Endothelial cell of umbilical vein (primary cell): ENCODE results near the gene UST. TPM values are rescaled to one million over a fixed set of nuclear protein-coding genes. Genes with fewer than 3 reads are reported as not detected.

ENCODE experiments used
- BruUV-seq: library from RNA; stranded (reverse); fragments of 400-500 nt; replicated peaks from 2 replicates; lab custom pipeline; 2021; lab: Mats Ljungman, UMichigan
- CTCF ChIA-PET: fragments of 300-600, 350-600 bp; sonication (Branson Sonifier 250); formaldehyde crosslinking; loops from one replicate; lab custom pipeline; 2021; ENCODE audit warnings: antibody characterized with exemption, inconsistent platforms; lab: Charles Lee
- POLR2A ChIA-PET: fragments of 300-600, 350-600 bp; sonication (Branson Sonifier 250); formaldehyde crosslinking; loops from one replicate; lab custom pipeline; 2021; ENCODE audit warnings: antibody characterized with exemption, inconsistent platforms; lab: Charles Lee
- DNase-seq: peaks from one replicate; pipeline ENCODE4 v3.0.0-alpha.2; 2011; ENCODE audit warnings: low read depth, low spot score
- FAIRE-seq: peaks from 2 replicates; lab custom pipeline; 2011; peaks lifted over from hg19 to GRCh38; lab: Jason Lieb, UNC
- H2AFZ ChIP-seq: 2 replicates; pipeline ENCODE4 v1.6.0; 2012; ENCODE audit warnings: low read depth, low read length, control low read depth, inconsistent platforms
- H3K27ac ChIP-seq: 2 replicates; pipeline ENCODE4 v1.5.1; 2011; ENCODE audit warnings: low read depth, mild to moderate bottlenecking, control low read depth, low read length, moderate library complexity; ENCODE audit not compliant: insufficient read depth
- H3K27me3 ChIP-seq, 2 experiments: 2 replicates each; pipeline versions ENCODE4 v1.6.0 to v1.6.1; 2011; ENCODE audit warnings: low read length in 2 of 2, mixed read lengths in 1 of 2; ENCODE audit not compliant: control insufficient read depth in 2 of 2, insufficient read depth in 2 of 2
- H3K36me3 ChIP-seq, 2 experiments: 2 replicates in 1 of 2; 3 replicates in 1 of 2; pipeline ENCODE4 v1.5.1; 2011; ENCODE audit warnings: low read length in 2 of 2, mild to moderate bottlenecking in 1 of 2, moderate library complexity in 1 of 2; ENCODE audit not compliant: control insufficient read depth in 2 of 2, insufficient read depth in 2 of 2; ENCODE audit errors: extremely low read depth in 1 of 2
- H3K4me1 ChIP-seq: 3 replicates; pipeline ENCODE4 v1.5.1; 2011; ENCODE audit warnings: mild to moderate bottlenecking, low read length; ENCODE audit not compliant: control insufficient read depth, insufficient read depth; ENCODE audit errors: extremely low read depth
- H3K4me2 ChIP-seq: 2 replicates; pipeline ENCODE4 v1.6.1; 2011; ENCODE audit warnings: low read length, control low read depth, mixed read lengths; ENCODE audit not compliant: insufficient read depth
- H3K4me3 ChIP-seq, 3 experiments: fragments of 200-600 bp in 1 of 3; sonication (generic), shearing (Covaris generic) in 1 of 3; replicated peaks in 1 of 3; 2 replicates each; pipeline ENCODE4 v1.5.1; 2011 to 2016; ENCODE audit warnings: control low read depth in 3 of 3, low read length in 3 of 3, mild to moderate bottlenecking in 2 of 3, inconsistent platforms in 1 of 3, low read depth in 1 of 3, moderate library complexity in 1 of 3; ENCODE audit not compliant: insufficient read depth in 1 of 3
- H3K79me2 ChIP-seq: 2 replicates; pipeline ENCODE4 v1.6.0; 2012; ENCODE audit warnings: low read length, inconsistent platforms; ENCODE audit not compliant: control insufficient read depth, insufficient read depth
- H3K9ac ChIP-seq: replicated peaks from 2 replicates; pipeline ENCODE3; 2011; ENCODE audit warnings: low read length, control low read depth; ENCODE audit not compliant: insufficient read depth; ENCODE audit errors: extremely low read depth
- H3K9me1 ChIP-seq: replicated peaks from 3 replicates; pipeline ENCODE4 v1.6.0; 2011; ENCODE audit warnings: mild to moderate bottlenecking, low read length; ENCODE audit not compliant: control insufficient read depth, insufficient read depth; ENCODE audit errors: extremely low read depth
- H3K9me3 ChIP-seq: replicated peaks from 2 replicates; pipeline ENCODE4 v1.5.1; 2012; ENCODE audit warnings: low read length, inconsistent platforms; ENCODE audit not compliant: control insufficient read depth, insufficient read depth
- H4K20me1 ChIP-seq: replicated peaks from 2 replicates; pipeline ENCODE3; 2011; ENCODE audit warnings: mild to moderate bottlenecking, low read length; ENCODE audit not compliant: control insufficient read depth, insufficient read depth; ENCODE audit errors: extremely low read depth
- EZH2 ChIP-seq: IDR thresholded peaks from 2 replicates; pipeline ENCODE4 v1.6.1; 2012; ENCODE audit warnings: borderline replicate concordance, low read depth, mild to moderate bottlenecking, moderate library complexity, low read length, inconsistent platforms; ENCODE audit not compliant: severe bottlenecking
- FOS ChIP-seq: IDR thresholded peaks from 2 replicates; pipeline ENCODE4 v1.6.1; 2011; ENCODE audit warnings: mild to moderate bottlenecking, low read length, moderate library complexity, borderline replicate concordance; ENCODE audit not compliant: insufficient read depth
- GATA2 ChIP-seq: IDR thresholded peaks from 2 replicates; pipeline ENCODE4 v1.7.0; 2011; ENCODE audit warnings: low read depth, mild to moderate bottlenecking, moderate library complexity, mixed read lengths, low read length; ENCODE audit not compliant: insufficient read length, insufficient read depth
- JUN ChIP-seq: IDR thresholded peaks from 2 replicates; pipeline ENCODE4 v1.6.1; 2011; ENCODE audit warnings: borderline replicate concordance, low read depth; ENCODE audit not compliant: insufficient read length, insufficient read depth
- MYC ChIP-seq: IDR thresholded peaks from one replicate; pipeline ENCODE4 v1.6.1; 2011; ENCODE audit warnings: mild to moderate bottlenecking, low read depth, low read length
- POLR2A ChIP-seq: IDR thresholded peaks from 2 replicates; pipeline ENCODE4 v1.6.1; 2012; ENCODE audit warnings: low read depth, mild to moderate bottlenecking, control low read depth, low read length
- POLR2AphosphoS5 ChIP-seq: IDR thresholded peaks from 2 replicates; pipeline ENCODE4 v1.6.1; 2012; ENCODE audit warnings: low read depth, mild to moderate bottlenecking, control low read depth, low read length, moderate library complexity; ENCODE audit not compliant: insufficient read depth
- dilution Hi-C: fragments of 300-500 bp; cut with MboI; formaldehyde crosslinking; loops from one replicate; pipeline ENCODE4 v1.15.0; 2019; ENCODE audit warnings: low sequenced_read_pairs; ENCODE audit not compliant: extremely low pct_ligation_motif_present
- intact Hi-C: fragments of 100-400 bp; cut with micrococcal nuclease; formaldehyde crosslinking; loops from one replicate; pipeline ENCODE4 v1.10.0; 2022
- polyA plus RNA-seq, 4 experiments: library from polyadenylated mRNA; depleted of rRNA in 3 of 4; stranded (reverse) in 3 of 4; unstranded in 1 of 4; fragments of >200 nt; gene quantifications; 2 replicates each; pipeline versions ENCODE4 v1.2.1 to v1.2.3, GENCODE V29; 2011 to 2012; ENCODE audit warnings: missing spikeins in 1 of 4
- total RNA-seq: library from RNA; stranded (reverse); gene quantifications from 2 replicates; pipeline ENCODE4 v1.2.3, GENCODE V29; 2021
- TF ChIP-seq, protein P1 (sequence below): IDR thresholded peaks from 2 replicates; pipeline ENCODE4 v1.6.1; 2011; ENCODE audit not compliant: insufficient read depth, insufficient read length
- TF ChIP-seq, protein P2 (sequence below), 2 donors: IDR thresholded peaks; 1 replicate in 1 of 2; 2 replicates in 1 of 2; pipeline ENCODE4 v1.5.1; 2011; ENCODE audit warnings: low read length in 2 of 2, mild to moderate bottlenecking in 2 of 2, moderate library complexity in 2 of 2, control low read depth in 1 of 2, inconsistent platforms in 1 of 2, low read depth in 1 of 2; ENCODE audit not compliant: insufficient read depth in 1 of 2; ENCODE audit errors: extremely low read depth in 1 of 2

The UST gene
- total and polyA plus RNA-seq, 2 donors (not counting 3 experiments of a cell fraction or from before 2014, with no cell fraction given) = 0.26 to 0.84 TPM

DNA sequence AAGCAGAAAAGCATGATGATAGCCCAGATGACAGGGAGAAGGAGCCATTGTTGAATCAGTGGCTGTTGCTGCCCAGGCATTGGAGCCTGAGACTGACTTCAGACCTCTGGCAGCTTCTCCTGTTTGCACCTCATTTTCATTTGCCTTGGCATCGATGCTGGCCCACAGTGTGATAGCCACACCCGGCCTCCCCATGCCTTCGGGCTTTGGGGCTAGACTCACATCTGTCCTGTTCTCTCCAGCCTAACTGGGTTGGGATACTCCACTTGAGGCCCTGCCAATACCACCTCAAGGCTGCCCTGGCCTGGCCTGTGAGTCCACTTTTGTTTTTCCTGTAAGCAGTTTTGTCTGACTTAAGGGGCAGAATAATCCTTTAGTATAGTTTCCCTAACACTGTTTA, 140.4 kb downstream of the UST start:
- H4K20me1 ChIP-seq = no peaks in the 10 kb centered on the region
- no peaks in the 10 kb centered on the region for H3K36me3 ChIP-seq
- no TSS peak for BruUV-seq
- H3K9me1 ChIP-seq = no peaks in the 10 kb centered on the region
- intact Hi-C loops (no loop called here), dilution Hi-C loops (no loop called here)
- FAIRE-seq (no peak), DNase-seq (no peak)
- H3K27me3 ChIP-seq = no peaks in the 10 kb centered on the region
- no peak overlapping the region for H3K4me3 ChIP-seq
- no peak overlapping the region for H2AFZ ChIP-seq
- ChIA-PET POLR2A (no interaction called here), CTCF (no interaction called here)
- H3K79me2 ChIP-seq = no peaks in the 10 kb centered on the region
- H3K27ac ChIP-seq = no peak overlapping the region
- peaks cover 13% of the 10 kb centered on the region for H3K4me1 ChIP-seq
- H3K9ac ChIP-seq = no peak overlapping the region
- H3K4me2 ChIP-seq = no peak overlapping the region
- no peak for TF ChIP-seq POLR2A
- no peak for TF ChIP-seq POLR2AphosphoS5
- no peak for TF ChIP-seq MYC
- no peak for TF ChIP-seq FOS
- no peak for TF ChIP-seq JUN
- H3K9me3 ChIP-seq = no peaks in the 10 kb centered on the region

DNA sequence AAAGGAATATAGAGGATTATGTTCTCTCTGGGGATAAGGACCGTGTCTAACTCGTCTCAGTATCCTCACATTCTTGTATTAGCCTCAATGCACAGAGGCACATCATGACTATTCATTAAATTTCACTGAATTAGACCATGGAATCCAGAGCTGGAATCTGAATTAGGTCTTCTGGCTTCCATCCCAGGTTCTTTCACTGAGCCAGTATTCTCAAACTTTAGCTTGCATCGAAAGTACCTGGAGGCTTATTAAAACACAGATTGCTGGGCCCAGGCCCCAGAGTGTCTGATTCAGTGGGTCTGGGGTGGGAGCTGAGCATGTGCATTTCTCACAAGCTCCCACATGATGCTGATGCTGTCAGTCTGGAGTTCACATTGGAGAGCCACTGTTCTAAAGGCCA, 142.0 kb downstream of the UST start:
- Histone ChIP-seq H4K20me1 (no peaks in the 10 kb centered on the region), H3K4me1 (peaks cover 13% of the 10 kb centered on the region), H3K4me3 (no peak overlapping the region), H3K9me1 (no peaks in the 10 kb centered on the region), H3K9ac (no peak overlapping the region), H3K36me3 (no peaks in the 10 kb centered on the region), H3K27me3 (no peaks in the 10 kb centered on the region), H3K27ac (no peak overlapping the region), H3K9me3 (no peaks in the 10 kb centered on the region), H3K4me2 (no peak overlapping the region), H2AFZ (no peak overlapping the region), H3K79me2 (no peaks in the 10 kb centered on the region)
- no peak for FAIRE-seq
- no peak for DNase-seq
- BruUV-seq = no TSS peak
- TF ChIP-seq GATA2 (no peak), JUN (no peak), POLR2A (no peak), EZH2 (no peak), POLR2AphosphoS5 (no peak), FOS (no peak), MYC (no peak)
- TF ChIP-seq, protein P1, sequence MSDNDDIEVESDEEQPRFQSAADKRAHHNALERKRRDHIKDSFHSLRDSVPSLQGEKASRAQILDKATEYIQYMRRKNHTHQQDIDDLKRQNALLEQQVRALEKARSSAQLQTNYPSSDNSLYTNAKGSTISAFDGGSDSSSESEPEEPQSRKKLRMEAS = no peak
- TF ChIP-seq, protein P2, sequence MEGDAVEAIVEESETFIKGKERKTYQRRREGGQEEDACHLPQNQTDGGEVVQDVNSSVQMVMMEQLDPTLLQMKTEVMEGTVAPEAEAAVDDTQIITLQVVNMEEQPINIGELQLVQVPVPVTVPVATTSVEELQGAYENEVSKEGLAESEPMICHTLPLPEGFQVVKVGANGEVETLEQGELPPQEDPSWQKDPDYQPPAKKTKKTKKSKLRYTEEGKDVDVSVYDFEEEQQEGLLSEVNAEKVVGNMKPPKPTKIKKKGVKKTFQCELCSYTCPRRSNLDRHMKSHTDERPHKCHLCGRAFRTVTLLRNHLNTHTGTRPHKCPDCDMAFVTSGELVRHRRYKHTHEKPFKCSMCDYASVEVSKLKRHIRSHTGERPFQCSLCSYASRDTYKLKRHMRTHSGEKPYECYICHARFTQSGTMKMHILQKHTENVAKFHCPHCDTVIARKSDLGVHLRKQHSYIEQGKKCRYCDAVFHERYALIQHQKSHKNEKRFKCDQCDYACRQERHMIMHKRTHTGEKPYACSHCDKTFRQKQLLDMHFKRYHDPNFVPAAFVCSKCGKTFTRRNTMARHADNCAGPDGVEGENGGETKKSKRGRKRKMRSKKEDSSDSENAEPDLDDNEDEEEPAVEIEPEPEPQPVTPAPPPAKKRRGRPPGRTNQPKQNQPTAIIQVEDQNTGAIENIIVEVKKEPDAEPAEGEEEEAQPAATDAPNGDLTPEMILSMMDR (IDR thresholded peaks at IDR 0.05; ENCODE audit: extremely low read depth in 1 of 2, insufficient read depth in 1 of 2, low read depth in 1 of 2, low read length in 2 of 2) = no peak
- CTCF ChIA-PET = no interaction called here
- dilution Hi-C loops = no loop called here
- intact Hi-C loops = no loop called here
- POLR2A ChIA-PET = no interaction called here
